Nephron (organoid): ENCODE results near the gene ZMIZ1.

ENCODE experiments used
- H3K27ac Mint-ChIP-seq, 3 experiments: 2 replicates each; pipeline ENCODE4 v1.8.0; 2020; ENCODE audit warnings: mixed read lengths in 3 of 3, mild to moderate bottlenecking in 2 of 3, moderate library complexity in 1 of 3
- H3K27me3 Mint-ChIP-seq: 2 replicates; pipeline ENCODE4 v1.8.0; 2021; ENCODE audit warnings: low read depth, mild to moderate bottlenecking, moderate library complexity, mixed read lengths
- H3K36me3 Mint-ChIP-seq: 2 replicates; pipeline ENCODE4 v1.8.0; 2020; ENCODE audit warnings: low read depth, mixed read lengths
- H3K4me1 Mint-ChIP-seq: 2 replicates; pipeline ENCODE4 v1.8.0; 2020; ENCODE audit warnings: mixed read lengths
- H3K4me3 Mint-ChIP-seq, 3 experiments: 2 replicates each; pipeline ENCODE4 v1.8.0; 2020; ENCODE audit warnings: mild to moderate bottlenecking in 3 of 3, mixed read lengths in 3 of 3, moderate library complexity in 2 of 3
- H3K9me3 Mint-ChIP-seq: 2 replicates; pipeline ENCODE4 v1.8.0; 2020; ENCODE audit warnings: mixed read lengths
- TF ChIP-seq, protein P1 (sequence below), 3 experiments: fragments of 200-600 bp; sonication (generic); IDR thresholded peaks; one replicate each; pipeline ENCODE4 v1.5.0; 2021; ENCODE audit warnings: antibody characterized with exemption in 3 of 3; ENCODE audit not compliant: unreplicated experiment in 3 of 3

ZMIZ1 gene

GRCh38 chr10:79140085-79140793, 71.5 kb downstream of the ZMIZ1 start:
- no peak overlapping the region for H3K4me3 Mint-ChIP-seq
- peaks cover 33% of the 10 kb centered on the region for H3K36me3 Mint-ChIP-seq
- H3K4me1 Mint-ChIP-seq = peaks cover 87% of the 10 kb centered on the region
- H3K27me3 Mint-ChIP-seq = no peaks in the 10 kb centered on the region
- H3K27ac Mint-ChIP-seq = peak overlapping the region; percentile 77 to 90 (median 83)
- TF ChIP-seq, protein P1, sequence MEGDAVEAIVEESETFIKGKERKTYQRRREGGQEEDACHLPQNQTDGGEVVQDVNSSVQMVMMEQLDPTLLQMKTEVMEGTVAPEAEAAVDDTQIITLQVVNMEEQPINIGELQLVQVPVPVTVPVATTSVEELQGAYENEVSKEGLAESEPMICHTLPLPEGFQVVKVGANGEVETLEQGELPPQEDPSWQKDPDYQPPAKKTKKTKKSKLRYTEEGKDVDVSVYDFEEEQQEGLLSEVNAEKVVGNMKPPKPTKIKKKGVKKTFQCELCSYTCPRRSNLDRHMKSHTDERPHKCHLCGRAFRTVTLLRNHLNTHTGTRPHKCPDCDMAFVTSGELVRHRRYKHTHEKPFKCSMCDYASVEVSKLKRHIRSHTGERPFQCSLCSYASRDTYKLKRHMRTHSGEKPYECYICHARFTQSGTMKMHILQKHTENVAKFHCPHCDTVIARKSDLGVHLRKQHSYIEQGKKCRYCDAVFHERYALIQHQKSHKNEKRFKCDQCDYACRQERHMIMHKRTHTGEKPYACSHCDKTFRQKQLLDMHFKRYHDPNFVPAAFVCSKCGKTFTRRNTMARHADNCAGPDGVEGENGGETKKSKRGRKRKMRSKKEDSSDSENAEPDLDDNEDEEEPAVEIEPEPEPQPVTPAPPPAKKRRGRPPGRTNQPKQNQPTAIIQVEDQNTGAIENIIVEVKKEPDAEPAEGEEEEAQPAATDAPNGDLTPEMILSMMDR (IDR thresholded peaks at IDR 0.05; ENCODE audit: unreplicated experiment in 3 of 3) = no peak
- H3K9me3 Mint-ChIP-seq = no peaks in the 10 kb centered on the region

DNA sequence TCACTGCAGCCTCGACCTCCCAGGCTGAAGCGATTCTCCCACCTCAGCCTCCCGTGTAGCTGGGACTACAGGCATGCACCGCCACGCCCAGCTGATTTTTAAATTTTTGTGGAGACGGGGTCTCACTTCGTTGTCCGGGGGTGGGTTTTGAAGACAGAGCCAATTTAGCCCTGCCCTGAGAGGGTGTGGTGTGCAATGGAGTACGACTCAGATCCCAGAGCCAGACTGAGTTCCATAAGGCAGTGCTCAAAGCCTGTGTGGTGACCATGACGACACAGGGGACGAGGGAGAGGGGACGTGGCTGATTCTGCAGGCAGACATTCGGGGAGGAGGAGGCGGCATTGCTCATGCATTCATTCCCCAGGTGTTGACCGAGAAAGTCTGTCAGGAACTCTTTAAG, 72.1 kb downstream of the ZMIZ1 start:
- peaks cover 87% of the 10 kb centered on the region for H3K4me1 Mint-ChIP-seq
- peak overlapping the region; percentile 77 to 90 (median 83) for H3K27ac Mint-ChIP-seq
- peak overlapping the region; percentile 7 to 46 (median 35) for H3K4me3 Mint-ChIP-seq
- peaks cover 34% of the 10 kb centered on the region for H3K36me3 Mint-ChIP-seq
- TF ChIP-seq, protein P1 (IDR thresholded peaks at IDR 0.05; ENCODE audit: unreplicated experiment in 3 of 3) = no peak
- H3K27me3 Mint-ChIP-seq = no peaks in the 10 kb centered on the region
- H3K9me3 Mint-ChIP-seq = no peaks in the 10 kb centered on the region

GRCh38 chr10:79142064-79142491, 73.3 kb downstream of the ZMIZ1 start:
- Mint-ChIP-seq H3K27ac (peak overlapping the region; percentile 77 to 90 (median 83)), H3K9me3 (no peaks in the 10 kb centered on the region), H3K4me3 (peak overlapping the region; percentile 0 to 7 (median 0)), H3K36me3 (peaks cover 34% of the 10 kb centered on the region), H3K27me3 (no peaks in the 10 kb centered on the region), H3K4me1 (peaks cover 86% of the 10 kb centered on the region)
- TF ChIP-seq, protein P1 (IDR thresholded peaks at IDR 0.05; ENCODE audit: unreplicated experiment in 3 of 3) = no peak

- Mint-ChIP-seq H3K27ac (peak overlapping the region; percentile 77 to 90 (median 83)), H3K36me3 (peaks cover 34% of the 10 kb centered on the region), H3K4me3 (no peak overlapping the region), H3K9me3 (no peaks in the 10 kb centered on the region), H3K27me3 (no peaks in the 10 kb centered on the region), H3K4me1 (peaks cover 86% of the 10 kb centered on the region)
- TF ChIP-seq, protein P1 (IDR thresholded peaks at IDR 0.05; ENCODE audit: unreplicated experiment in 3 of 3) = no peak
Observed at GRCh38 chr10:79142522-79143309, 74.0 kb downstream of the ZMIZ1 start.

DNA sequence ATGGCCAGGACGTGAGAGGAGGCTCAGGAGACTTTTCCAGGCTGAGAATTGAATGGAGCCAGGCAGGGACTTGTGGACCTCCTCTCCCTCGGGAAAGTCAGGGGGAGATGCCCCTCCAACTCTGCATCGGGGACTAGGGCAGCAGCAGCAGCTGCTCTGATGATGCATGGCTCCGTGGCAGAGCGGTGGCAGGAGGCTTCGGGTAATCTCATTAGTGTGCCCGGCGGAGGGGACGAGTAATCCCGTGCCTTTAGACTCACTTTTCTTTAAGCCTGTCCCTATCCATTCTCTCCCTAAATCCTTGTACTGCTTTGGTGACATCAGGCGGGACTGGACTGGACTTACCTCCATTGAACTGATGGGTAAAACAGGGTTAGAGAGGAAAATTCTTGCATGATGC, 75.1 kb downstream of the ZMIZ1 start:
- no peaks in the 10 kb centered on the region for H3K27me3 Mint-ChIP-seq
- H3K4me3 Mint-ChIP-seq = no peak overlapping the region
- H3K4me1 Mint-ChIP-seq = peaks cover 86% of the 10 kb centered on the region
- H3K9me3 Mint-ChIP-seq = no peaks in the 10 kb centered on the region
- peaks cover 35% of the 10 kb centered on the region for H3K36me3 Mint-ChIP-seq
- TF ChIP-seq, protein P1 (IDR thresholded peaks at IDR 0.05; ENCODE audit: unreplicated experiment in 3 of 3) = no peak
- H3K27ac Mint-ChIP-seq = peak overlapping the region in 1 of 3 experiments; percentile 77
